T-cell (primary cell): ENCODE measurements around the gene ZNF555. TPM values are rescaled to one million over a fixed set of nuclear protein-coding genes. Genes with fewer than 3 reads are reported as not detected.
"Not testable (repeated sequence)": the region's sequence is repeated elsewhere in the genome, so short reads cannot be mapped to it uniquely, and the experiment has no call there.

Experiments
- ATAC-seq, 4 experiments: fragments of 200-7000 bp in 3 of 4; fragments of 150-1000 bp in 1 of 4; cut with Tn5 transposase; replicated peaks in 1 of 4; 1 replicate in 3 of 4; 2 replicates in 1 of 4; pipeline ENCODE4 v1.10.0; 2021; ENCODE audit warnings: moderate library complexity in 3 of 4, mild to moderate bottlenecking in 2 of 4, moderate number of reproducible peaks in 1 of 4
- CTCF ChIA-PET, 2 donors: fragments of 300-600 bp; sonication (Branson Sonifier 250); formaldehyde crosslinking; loops; one replicate each; lab custom pipeline; 2022; ENCODE audit warnings: antibody characterized with exemption in 2 of 2; lab: Charles Lee
- POLR2A ChIA-PET, 2 donors: fragments of 300-600 bp; sonication (Branson Sonifier 250); formaldehyde crosslinking; loops; one replicate each; lab custom pipeline; 2022; ENCODE audit warnings: antibody characterized with exemption in 2 of 2; lab: Charles Lee
- DNase-seq, 35 experiments: peaks; one replicate each; pipeline versions ENCODE4 v3.0.0 to v3.0.0-alpha.2; 2013 to 2023
- H3K27ac ChIP-seq: one replicate; pipeline ENCODE4 v1.5.1; 2013; ENCODE audit warnings: low read length
- H3K27me3 ChIP-seq, 2 experiments: replicated peaks in 1 of 2; 1 replicate in 1 of 2; 2 replicates in 1 of 2; pipeline versions ENCODE4 v1.6.1 to v1.7.0; 2013; ENCODE audit warnings: low read length in 1 of 2, mixed read lengths in 1 of 2; ENCODE audit not compliant: control insufficient read depth in 2 of 2, insufficient read depth in 2 of 2; ENCODE audit errors: extremely low read depth in 1 of 2
- H3K36me3 ChIP-seq, 2 donors: 1 replicate in 1 of 2; 2 replicates in 1 of 2; pipeline versions ENCODE4 v1.6.1 to v1.7.0; 2013; ENCODE audit warnings: low read length in 1 of 2; ENCODE audit not compliant: control insufficient read depth in 2 of 2, insufficient read depth in 1 of 2; ENCODE audit errors: extremely low read depth in 1 of 2
- H3K4me1 ChIP-seq, 2 experiments: 1 replicate in 1 of 2; 2 replicates in 1 of 2; pipeline versions ENCODE4 v1.6.1 to v1.7.0; 2013; ENCODE audit warnings: low read length in 2 of 2, mixed read lengths in 1 of 2; ENCODE audit not compliant: insufficient read depth in 2 of 2, control insufficient read depth in 1 of 2; ENCODE audit errors: extremely low read depth in 1 of 2
- H3K4me3 ChIP-seq, 2 donors: 1 replicate in 1 of 2; 2 replicates in 1 of 2; pipeline versions ENCODE4 v1.5.1 to v1.7.0; 2013; ENCODE audit warnings: mild to moderate bottlenecking in 2 of 2, low read length in 1 of 2, moderate library complexity in 1 of 2; ENCODE audit not compliant: control insufficient read depth in 1 of 2; ENCODE audit errors: extremely low read depth in 1 of 2
- H3K9me3 ChIP-seq: 2 replicates; pipeline ENCODE4 v1.7.0; 2013
- H3K27ac Mint-ChIP-seq, 2 donors: one replicate each; pipeline ENCODE4 v1.8.0; 2020 to 2021; ENCODE audit warnings: mild to moderate bottlenecking in 2 of 2, mixed read lengths in 2 of 2
- H3K27me3 Mint-ChIP-seq, 2 donors: one replicate each; pipeline ENCODE4 v1.8.0; 2021 to 2022; ENCODE audit warnings: mixed read lengths in 2 of 2
- H3K36me3 Mint-ChIP-seq: one replicate; pipeline ENCODE4 v1.8.0; 2021; ENCODE audit warnings: mixed read lengths
- H3K4me1 Mint-ChIP-seq, 3 donors: one replicate each; pipeline ENCODE4 v1.8.0; 2020 to 2022; ENCODE audit warnings: mixed read lengths in 3 of 3, mild to moderate bottlenecking in 1 of 3
- H3K4me3 Mint-ChIP-seq, 3 donors: one replicate each; pipeline ENCODE4 v1.8.0; 2020 to 2022; ENCODE audit warnings: mild to moderate bottlenecking in 3 of 3, mixed read lengths in 3 of 3, moderate library complexity in 3 of 3
- H3K9me3 Mint-ChIP-seq, 3 donors: one replicate each; pipeline ENCODE4 v1.8.0; 2020 to 2022; ENCODE audit warnings: mixed read lengths in 3 of 3
- WGBS: methylation state at CpG from one replicate; pipeline ENCODE4 v1.1.5; 2013; ENCODE audit warnings: missing lambda C conversion rate; ENCODE audit not compliant: insufficient coverage; 5-methylcytosine and 5-hydroxymethylcytosine counted together
- total RNA-seq, 35 experiments: library from RNA in 6 of 35; stranded (reverse) in 6 of 35; fragments of 120-200 nt in 1 of 35; gene quantifications; one replicate each; pipeline versions ENCODE4 v1.2.1 to v1.2.4 and lab custom pipeline; 2013 to 2026

Gene ZNF555
- 10 to 100 TPM in 1 of 5 donors, 1 to 10 TPM in 4; 3.7 to 10.9 (median 6.7) TPM for total RNA-seq
- total RNA-seq (2013): 5.7 TPM
- 6.3 to 30.7 (median 9.2) reads per million in 29 experiments for total RNA-seq (lab: John Stamatoyannopoulos, UW)

- CTCF ChIA-PET: interaction anchor here in 1 of 2 donors (0.6 to 1.6 kb wide), 9 partner anchors 13 to 288 kb away, joined by 3 to 7 read pairs (median 3); partner anchors contain the start of genes THOP1, ZNF554 and ZNF57
Measured at GRCh38 chr19:2840794-2841791, at the start of gene ZNF555. TSS of gene ZNF555 (plus strand) at chr19:2841475. CDS start at chr19:2841573, 98 bp downstream.

GRCh38 chr19:2791876-2792275 is 49.4 kb upstream of the ZNF555 start:
- WGBS: 93% methylated on average over 15 of the region's 16 CpGs
- H3K27me3 Mint-ChIP-seq: no peaks in the 10 kb centered on the region
- Histone ChIP-seq H3K36me3 (peaks cover 26 to 27% of the 10 kb centered on the region in 2 donors), H3K27ac (no peak overlapping the region), H3K27me3 (no peaks in the 10 kb centered on the region), H3K4me3 (no peak overlapping the region), H3K4me1 (no peaks in the 10 kb centered on the region), H3K9me3 (no peaks in the 10 kb centered on the region)
- H3K27ac Mint-ChIP-seq: no peak overlapping the region
- no peak overlapping the region for H3K4me3 Mint-ChIP-seq
- no peaks in the 10 kb centered on the region for H3K9me3 Mint-ChIP-seq
- POLR2A ChIA-PET: no interaction called here
- ATAC-seq (no peak), DNase-seq (no peak)
- peaks cover 12% of the 10 kb centered on the region for H3K36me3 Mint-ChIP-seq
- CTCF ChIA-PET: no interaction called here
- peaks cover 0 to 9% (median 8%) of the 10 kb centered on the region in 3 donors for H3K4me1 Mint-ChIP-seq

More at GRCh38 chr19:2840794-2841791, at the start of gene ZNF555:
- Histone ChIP-seq H3K4me3 (peak within 1 kb of the TSS; percentile 80 to 88), H3K36me3 (peaks cover 2 to 4% of the 10 kb centered on the region in 2 donors), H3K27ac (peak within 1 kb of the TSS; percentile 74), H3K27me3 (no peaks in the 10 kb centered on the region), H3K4me1 (peaks cover 2 to 21% of the 10 kb centered on the region in 2 experiments), H3K9me3 (no peaks in the 10 kb centered on the region)
- Mint-ChIP-seq H3K27me3 (no peaks in the 10 kb centered on the region), H3K4me3 (peak within 1 kb of the TSS; percentile 89 to 92 (median 91)), H3K27ac (peak within 1 kb of the TSS; percentile 65 to 86), H3K4me1 (peaks cover 7 to 24% (median 22%) of the 10 kb centered on the region in 3 donors), H3K9me3 (peaks cover 7 to 15% (median 12%) of the 10 kb centered on the region in 3 donors), H3K36me3 (peaks cover 24% of the 10 kb centered on the region)
- WGBS: under 1% methylated on average over 106 of the region's 106 CpGs
- DNase-seq (peak; percentile 95 to 100 (median 99)), ATAC-seq (peak; percentile 96 to 98 (median 98))
- POLR2A ChIA-PET: interaction anchor here in 1 of 2 donors (0.5 kb wide), 1 partner anchor 125 kb away, joined by 3 read pairs; no protein-coding TSS in a partner anchor

- POLR2A ChIA-PET, H3K4me1 ChIP-seq, ATAC-seq, H3K4me3 Mint-ChIP-seq, H3K27me3 ChIP-seq, H3K4me3 ChIP-seq, H3K9me3 ChIP-seq, CTCF ChIA-PET, H3K27me3 Mint-ChIP-seq, H3K27ac Mint-ChIP-seq, H3K4me1 Mint-ChIP-seq, H3K27ac ChIP-seq, H3K9me3 Mint-ChIP-seq, DNase-seq: not testable (repeated sequence)
- H3K36me3 Mint-ChIP-seq: peaks cover 14% of the 10 kb centered on the region
- H3K36me3 ChIP-seq: peaks cover 26 to 30% of the 10 kb centered on the region in 2 donors
- 88% methylated on average over 9 of the region's 10 CpGs for WGBS
Measured at GRCh38 chr19:2792666-2793065, 48.6 kb upstream of the ZNF555 start.

- Mint-ChIP-seq H3K27me3 (no peaks in the 10 kb centered on the region), H3K4me1 (peaks cover 0 to 2% (median 0%) of the 10 kb centered on the region in 3 donors), H3K27ac (no peak overlapping the region), H3K4me3 (no peak overlapping the region), H3K36me3 (peaks cover 16% of the 10 kb centered on the region), H3K9me3 (no peaks in the 10 kb centered on the region)
- no peaks in the 10 kb centered on the region for H3K9me3 ChIP-seq
- no peak overlapping the region for H3K27ac ChIP-seq
- WGBS: 100% methylated on average over 7 of the region's 7 CpGs
- no peaks in the 10 kb centered on the region for H3K4me1 ChIP-seq
- ATAC-seq (no peak), DNase-seq (no peak)
- H3K4me3 ChIP-seq: no peak overlapping the region
- H3K27me3 ChIP-seq: no peaks in the 10 kb centered on the region
- peaks cover 26 to 30% of the 10 kb centered on the region in 2 donors for H3K36me3 ChIP-seq
- ChIA-PET CTCF (interaction anchor here in 1 of 2 donors (0.5 kb wide), 1 partner anchor 26 kb away, joined by 3 read pairs; no protein-coding TSS in a partner anchor), POLR2A (no interaction called here)
Measured at GRCh38 chr19:2793126-2793525, 48.1 kb upstream of the ZNF555 start.

GRCh38 chr19:2793577-2793976 is 47.7 kb upstream of the ZNF555 start:
- Histone ChIP-seq H3K27ac (no peak overlapping the region), H3K4me1 (no peaks in the 10 kb centered on the region), H3K4me3 (no peak overlapping the region), H3K27me3 (no peaks in the 10 kb centered on the region), H3K9me3 (no peaks in the 10 kb centered on the region), H3K36me3 (peaks cover 26 to 34% of the 10 kb centered on the region in 2 donors)
- Mint-ChIP-seq H3K4me1 (peaks cover 0 to 2% (median 0%) of the 10 kb centered on the region in 3 donors), H3K9me3 (no peaks in the 10 kb centered on the region), H3K27me3 (no peaks in the 10 kb centered on the region), H3K36me3 (peaks cover 16% of the 10 kb centered on the region), H3K4me3 (no peak overlapping the region), H3K27ac (no peak overlapping the region)
- ATAC-seq (no peak), DNase-seq (no peak)
- 97% methylated on average over 11 of the region's 12 CpGs for WGBS
- ChIA-PET CTCF (interaction anchor here in 1 of 2 donors (0.5 kb wide), 1 partner anchor 26 kb away, joined by 3 read pairs; no protein-coding TSS in a partner anchor), POLR2A (no interaction called here)
